T-helper 1 cell treated with Interleukin-12 subunit alpha and Interleukin-12 subunit beta and Interleukin-4 antibody, amounts not matched to agents 30 μg/mL and 1 μg/mL, for 36 hours (primary cell): Measurements from ENCODE around the gene CA11.
A peak's percentile ranks its signal among the peaks of the same experiment; 100 is the strongest.
"Not testable (repeated sequence)": the region's sequence is repeated elsewhere in the genome, so short reads cannot be mapped to it uniquely, and the experiment has no call there.

Experiments used
- H3K27ac Mint-ChIP-seq: one replicate; pipeline ENCODE4 v1.8.0; 2021; ENCODE audit warnings: mild to moderate bottlenecking, mixed read lengths
- H3K27me3 Mint-ChIP-seq: one replicate; pipeline ENCODE4 v1.8.0; 2021; ENCODE audit warnings: low read depth, mixed read lengths
- H3K36me3 Mint-ChIP-seq: one replicate; pipeline ENCODE4 v1.8.0; 2021; ENCODE audit warnings: low read depth, mixed read lengths
- H3K4me1 Mint-ChIP-seq: one replicate; pipeline ENCODE4 v1.8.0; 2021; ENCODE audit warnings: low read depth, mixed read lengths
- H3K4me3 Mint-ChIP-seq: one replicate; pipeline ENCODE4 v1.8.0; 2021; ENCODE audit warnings: mild to moderate bottlenecking, moderate library complexity, mixed read lengths
- H3K9me3 Mint-ChIP-seq: one replicate; pipeline ENCODE4 v1.8.0; 2021; ENCODE audit warnings: mixed read lengths

The CA11 gene

GRCh38 chr19:48659768-48660167 is 13.8 kb upstream of the CA11 start:
- H3K27ac Mint-ChIP-seq: no peak overlapping the region
- no peaks in the 10 kb centered on the region for H3K36me3 Mint-ChIP-seq
- peaks cover 3% of the 10 kb centered on the region for H3K27me3 Mint-ChIP-seq
- peaks cover 9% of the 10 kb centered on the region for H3K4me1 Mint-ChIP-seq
- H3K4me3 Mint-ChIP-seq: no peak overlapping the region
- no peaks in the 10 kb centered on the region for H3K9me3 Mint-ChIP-seq

- peaks cover 3% of the 10 kb centered on the region for H3K27me3 Mint-ChIP-seq
- no peaks in the 10 kb centered on the region for H3K9me3 Mint-ChIP-seq
- no peak overlapping the region for H3K27ac Mint-ChIP-seq
- H3K36me3 Mint-ChIP-seq: no peaks in the 10 kb centered on the region
- H3K4me3 Mint-ChIP-seq: no peak overlapping the region
- peaks cover 9% of the 10 kb centered on the region for H3K4me1 Mint-ChIP-seq
Observed at GRCh38 chr19:48658483-48658882, 12.5 kb upstream of the CA11 start.

GRCh38 chr19:48657828-48658227 is 11.8 kb upstream of the CA11 start:
- H3K27me3 Mint-ChIP-seq, H3K9me3 Mint-ChIP-seq, H3K36me3 Mint-ChIP-seq, H3K27ac Mint-ChIP-seq, H3K4me1 Mint-ChIP-seq, H3K4me3 Mint-ChIP-seq: not testable (repeated sequence)

GRCh38 chr19:48656840-48657474 is 11.0 kb upstream of the CA11 start:
- no peak overlapping the region for H3K27ac Mint-ChIP-seq
- peaks cover 3% of the 10 kb centered on the region for H3K27me3 Mint-ChIP-seq
- no peaks in the 10 kb centered on the region for H3K9me3 Mint-ChIP-seq
- H3K4me3 Mint-ChIP-seq: no peak overlapping the region
- H3K4me1 Mint-ChIP-seq: peaks cover 10% of the 10 kb centered on the region
- no peaks in the 10 kb centered on the region for H3K36me3 Mint-ChIP-seq

GRCh38 chr19:48654299-48655059 is 8.5 kb upstream of the CA11 start:
- peaks cover 3% of the 10 kb centered on the region for H3K27me3 Mint-ChIP-seq
- H3K27ac Mint-ChIP-seq: no peak overlapping the region
- no peak overlapping the region for H3K4me3 Mint-ChIP-seq
- peaks cover 10% of the 10 kb centered on the region for H3K4me1 Mint-ChIP-seq
- H3K9me3 Mint-ChIP-seq: no peaks in the 10 kb centered on the region
- H3K36me3 Mint-ChIP-seq: no peaks in the 10 kb centered on the region

GRCh38 chr19:48651683-48652048 is 5.7 kb upstream of the CA11 start:
- no peaks in the 10 kb centered on the region for H3K9me3 Mint-ChIP-seq
- no peaks in the 10 kb centered on the region for H3K27me3 Mint-ChIP-seq
- H3K27ac Mint-ChIP-seq: no peak overlapping the region
- peaks cover 19% of the 10 kb centered on the region for H3K4me1 Mint-ChIP-seq
- no peak overlapping the region for H3K4me3 Mint-ChIP-seq
- no peaks in the 10 kb centered on the region for H3K36me3 Mint-ChIP-seq

- Mint-ChIP-seq H3K4me3 (no peak overlapping the region), H3K4me1 (peaks cover 19% of the 10 kb centered on the region), H3K9me3 (no peaks in the 10 kb centered on the region), H3K36me3 (no peaks in the 10 kb centered on the region), H3K27ac (no peak overlapping the region), H3K27me3 (no peaks in the 10 kb centered on the region)
Observed at GRCh38 chr19:48650974-48651682, 5.1 kb upstream of the CA11 start.

GRCh38 chr19:48648134-48648533 is 2.1 kb upstream of the CA11 start:
- H3K36me3 Mint-ChIP-seq: no peaks in the 10 kb centered on the region
- peaks cover 30% of the 10 kb centered on the region for H3K4me1 Mint-ChIP-seq
- peak overlapping the region; percentile 1 for H3K4me3 Mint-ChIP-seq
- peak overlapping the region; percentile 49 for H3K27ac Mint-ChIP-seq
- no peaks in the 10 kb centered on the region for H3K27me3 Mint-ChIP-seq
- no peaks in the 10 kb centered on the region for H3K9me3 Mint-ChIP-seq

GRCh38 chr19:48646722-48647216 is 782 bp upstream of the CA11 start:
- Mint-ChIP-seq H3K36me3 (no peaks in the 10 kb centered on the region), H3K27ac (peak overlapping the region; percentile 74), H3K27me3 (peaks cover 2% of the 10 kb centered on the region), H3K9me3 (no peaks in the 10 kb centered on the region), H3K4me3 (peak overlapping the region; percentile 47), H3K4me1 (peaks cover 27% of the 10 kb centered on the region)

GRCh38 chr19:48645620-48646000 is 377 bp downstream of the CA11 start:
- Mint-ChIP-seq H3K27me3 (peaks cover 3% of the 10 kb centered on the region), H3K9me3 (no peaks in the 10 kb centered on the region), H3K27ac (peak overlapping the region; percentile 85), H3K4me1 (peaks cover 24% of the 10 kb centered on the region), H3K36me3 (no peaks in the 10 kb centered on the region), H3K4me3 (peak overlapping the region; percentile 80)

- H3K27me3 Mint-ChIP-seq: peaks cover 3% of the 10 kb centered on the region
- H3K4me1 Mint-ChIP-seq: peaks cover 24% of the 10 kb centered on the region
- H3K36me3 Mint-ChIP-seq: peaks cover under 1% of the 10 kb centered on the region
- peak overlapping the region; percentile 80 for H3K4me3 Mint-ChIP-seq
- H3K27ac Mint-ChIP-seq: peak overlapping the region; percentile 12
- H3K9me3 Mint-ChIP-seq: no peaks in the 10 kb centered on the region
Observed at GRCh38 chr19:48644839-48645619, 958 bp downstream of the CA11 start.

GRCh38 chr19:48644355-48644754 is 1.6 kb downstream of the CA11 start:
- H3K27ac Mint-ChIP-seq: no peak overlapping the region
- H3K9me3 Mint-ChIP-seq: no peaks in the 10 kb centered on the region
- peaks cover 22% of the 10 kb centered on the region for H3K4me1 Mint-ChIP-seq
- peaks cover 2% of the 10 kb centered on the region for H3K36me3 Mint-ChIP-seq
- peaks cover 3% of the 10 kb centered on the region for H3K27me3 Mint-ChIP-seq
- no peak overlapping the region for H3K4me3 Mint-ChIP-seq

- H3K4me1 Mint-ChIP-seq: peaks cover 26% of the 10 kb centered on the region
Observed at GRCh38 chr19:48642862-48643261, 3.1 kb downstream of the CA11 start.

GRCh38 chr19:48641850-48642249 is 4.1 kb downstream of the CA11 start:
- no peak overlapping the region for H3K27ac Mint-ChIP-seq
- H3K4me3 Mint-ChIP-seq: no peak overlapping the region
- H3K4me1 Mint-ChIP-seq: peaks cover 26% of the 10 kb centered on the region
- H3K9me3 Mint-ChIP-seq: no peaks in the 10 kb centered on the region
- H3K27me3 Mint-ChIP-seq: peaks cover 3% of the 10 kb centered on the region
- H3K36me3 Mint-ChIP-seq: peaks cover 6% of the 10 kb centered on the region

More at GRCh38 chr19:48642862-48643261, 3.1 kb downstream of the CA11 start:
- H3K27me3 Mint-ChIP-seq: peaks cover 3% of the 10 kb centered on the region
- no peaks in the 10 kb centered on the region for H3K9me3 Mint-ChIP-seq
- no peak overlapping the region for H3K4me3 Mint-ChIP-seq
- peaks cover 6% of the 10 kb centered on the region for H3K36me3 Mint-ChIP-seq
- no peak overlapping the region for H3K27ac Mint-ChIP-seq
